Epithelial cell of esophagus (primary cell): Measurements from ENCODE around the gene HMGCS1.

Source experiments
- DNase-seq: peaks from one replicate; pipeline ENCODE4 v3.0.0; 2010; ENCODE audit warnings: low read depth
- H3K4me3 ChIP-seq: 2 replicates; pipeline ENCODE4 v1.5.1; 2011; ENCODE audit warnings: mild to moderate bottlenecking, low read length, control low read depth
- TF ChIP-seq, protein P1 (sequence below): IDR thresholded peaks from 2 replicates; pipeline ENCODE4 v1.5.1; 2011; ENCODE audit warnings: low read depth, mild to moderate bottlenecking, low read length, control low read depth, inconsistent platforms; ENCODE audit not compliant: insufficient read depth; ENCODE audit errors: missing control alignments

Gene HMGCS1

DNA sequence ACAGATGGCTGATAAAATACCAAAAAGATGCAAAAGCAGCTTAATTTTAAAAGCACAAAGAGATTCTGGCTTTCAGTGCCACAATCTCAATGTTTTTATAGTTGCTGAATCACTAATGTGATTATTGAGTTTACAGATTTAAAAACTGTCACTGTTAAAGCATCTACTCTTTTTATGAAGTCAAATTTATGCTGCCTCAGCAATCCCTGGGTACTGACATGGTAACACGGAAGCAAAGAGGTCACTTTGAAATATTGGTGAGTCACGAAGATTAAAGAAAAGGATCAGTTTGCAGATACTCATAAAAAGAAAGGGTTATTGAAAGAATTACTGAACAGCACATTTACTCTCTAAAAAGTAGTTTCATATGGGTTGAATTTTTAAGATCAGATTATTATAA, 39.7 kb upstream of the HMGCS1 start:
- TF ChIP-seq, protein P1, sequence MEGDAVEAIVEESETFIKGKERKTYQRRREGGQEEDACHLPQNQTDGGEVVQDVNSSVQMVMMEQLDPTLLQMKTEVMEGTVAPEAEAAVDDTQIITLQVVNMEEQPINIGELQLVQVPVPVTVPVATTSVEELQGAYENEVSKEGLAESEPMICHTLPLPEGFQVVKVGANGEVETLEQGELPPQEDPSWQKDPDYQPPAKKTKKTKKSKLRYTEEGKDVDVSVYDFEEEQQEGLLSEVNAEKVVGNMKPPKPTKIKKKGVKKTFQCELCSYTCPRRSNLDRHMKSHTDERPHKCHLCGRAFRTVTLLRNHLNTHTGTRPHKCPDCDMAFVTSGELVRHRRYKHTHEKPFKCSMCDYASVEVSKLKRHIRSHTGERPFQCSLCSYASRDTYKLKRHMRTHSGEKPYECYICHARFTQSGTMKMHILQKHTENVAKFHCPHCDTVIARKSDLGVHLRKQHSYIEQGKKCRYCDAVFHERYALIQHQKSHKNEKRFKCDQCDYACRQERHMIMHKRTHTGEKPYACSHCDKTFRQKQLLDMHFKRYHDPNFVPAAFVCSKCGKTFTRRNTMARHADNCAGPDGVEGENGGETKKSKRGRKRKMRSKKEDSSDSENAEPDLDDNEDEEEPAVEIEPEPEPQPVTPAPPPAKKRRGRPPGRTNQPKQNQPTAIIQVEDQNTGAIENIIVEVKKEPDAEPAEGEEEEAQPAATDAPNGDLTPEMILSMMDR: no peak
- no peak overlapping the region for H3K4me3 ChIP-seq
- no peak for DNase-seq

DNA sequence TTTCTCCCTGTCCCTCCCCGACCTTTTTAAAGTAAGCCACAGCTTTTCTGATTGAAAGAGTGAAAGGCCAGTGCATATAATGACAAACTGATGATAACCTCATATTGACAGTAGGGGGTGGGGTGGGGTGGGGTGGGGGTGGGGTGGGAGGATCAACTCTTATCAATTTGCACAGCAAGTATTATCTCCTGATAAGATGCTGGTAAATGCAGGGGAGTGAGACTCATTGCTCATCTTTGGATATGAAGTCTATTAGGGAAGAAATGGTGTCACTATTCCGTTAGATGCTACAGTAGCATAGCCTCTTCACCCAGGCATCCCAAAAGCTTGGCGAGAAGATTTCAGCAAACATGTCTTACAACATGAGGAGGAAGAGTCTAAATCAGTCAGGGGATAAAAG, 38.9 kb upstream of the HMGCS1 start:
- DNase-seq: no peak

GRCh38 chr5:43348861-43349363, 35.7 kb upstream of the HMGCS1 start:
- DNase-seq: no peak
- TF ChIP-seq, protein P1: no peak
- H3K4me3 ChIP-seq: no peak overlapping the region

More for the DNA sequence above, 38.9 kb upstream of the HMGCS1 start:
- TF ChIP-seq, protein P1: no peak
- no peak overlapping the region for H3K4me3 ChIP-seq

- H3K4me3 ChIP-seq: no peak overlapping the region
These were observed 35.0 kb upstream of the HMGCS1 start for GRCh38 chr5:43348207-43348606.

GRCh38 chr5:43338862-43339261, 25.6 kb upstream of the HMGCS1 start:
- TF ChIP-seq, protein P1: no peak
- peak; percentile 57 for DNase-seq
- no peak overlapping the region for H3K4me3 ChIP-seq

More at GRCh38 chr5:43348207-43348606, 35.0 kb upstream of the HMGCS1 start:
- no peak for DNase-seq
- TF ChIP-seq, protein P1: no peak

GRCh38 chr5:43336159-43336558, 22.9 kb upstream of the HMGCS1 start:
- TF ChIP-seq, protein P1: no peak
- DNase-seq: peak; percentile 80
- H3K4me3 ChIP-seq: no peak overlapping the region

DNA sequence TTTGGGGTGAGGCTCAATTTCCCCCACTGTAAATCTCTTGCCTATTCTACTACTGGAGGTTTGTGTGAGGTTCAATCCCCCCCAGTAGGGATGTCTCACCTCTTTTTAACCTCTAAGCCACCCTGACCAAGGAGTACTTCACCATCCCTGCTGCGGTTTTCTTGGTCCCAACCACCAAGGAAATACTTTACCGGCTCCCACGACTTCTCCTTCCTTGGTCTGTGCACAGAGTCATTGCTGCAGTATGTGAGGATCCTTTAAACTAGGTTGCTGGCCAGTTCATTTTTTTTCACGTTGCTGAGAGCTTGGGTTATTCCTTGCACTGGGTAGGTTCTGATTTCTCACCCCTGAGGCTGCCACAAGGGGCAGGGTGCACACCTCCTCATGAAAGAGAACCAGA, 22.5 kb upstream of the HMGCS1 start:
- no peak for DNase-seq
- no peak overlapping the region for H3K4me3 ChIP-seq
- TF ChIP-seq, protein P1: no peak
